Activated T-cell treated with anti-CD3 and anti-CD28 coated beads, Interleukin-2, amount 50 U/mL, for 1 hour (primary cell): ENCODE measurements around the gene KRTAP10-9.
A peak's percentile ranks its signal among the peaks of the same experiment; 100 is the strongest.
"Not testable (repeated sequence)": the region's sequence is repeated elsewhere in the genome, so short reads cannot be mapped to it uniquely, and the experiment has no call there.

Experiments used
- DNase-seq: peaks from one replicate; pipeline ENCODE4 v3.0.0-alpha.2; 2020

The KRTAP10-9 gene

GRCh38 chr21:44615911-44616590 lies 10.8 kb upstream of the KRTAP10-9 start:
- no peak for DNase-seq

DNA sequence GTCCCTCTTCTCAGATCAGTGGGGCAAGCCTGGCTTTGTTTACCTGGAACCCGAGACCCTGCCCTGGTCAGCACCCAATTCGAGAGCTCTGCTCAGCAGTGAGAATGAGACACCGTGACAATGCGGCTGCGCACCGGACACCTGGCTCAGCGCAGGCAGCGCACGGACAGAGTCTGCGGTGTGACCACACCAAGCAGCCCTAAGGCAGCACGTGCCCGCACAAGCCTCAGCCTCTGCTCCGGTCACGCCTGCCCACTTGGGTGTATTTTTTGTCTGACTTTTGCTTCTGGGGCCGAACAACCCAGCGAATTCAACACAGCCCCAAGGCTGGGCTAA lies 10.3 kb upstream of the KRTAP10-9 start:
- no peak for DNase-seq

DNA sequence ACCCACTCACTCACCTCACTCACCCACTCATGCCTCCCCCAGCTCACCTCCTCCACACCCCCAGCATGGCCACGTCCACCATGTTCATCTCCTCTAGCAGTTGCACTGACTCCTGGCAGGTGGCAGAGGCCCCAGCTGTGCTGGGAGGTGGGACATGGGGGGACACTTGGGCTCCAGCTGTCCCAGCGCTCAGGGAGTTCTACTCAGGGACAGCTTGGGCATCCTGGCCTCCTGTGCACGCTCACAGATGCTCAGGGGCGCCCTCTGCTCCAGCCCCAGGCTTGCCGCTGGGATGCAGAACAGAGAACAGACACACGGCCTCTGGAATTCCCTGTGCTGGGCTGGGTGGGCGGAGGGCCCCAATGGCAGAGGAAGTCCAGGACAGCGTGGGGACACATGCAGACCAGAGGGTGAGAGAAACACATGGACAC lies 9.8 kb upstream of the KRTAP10-9 start:
- no peak for DNase-seq

DNA sequence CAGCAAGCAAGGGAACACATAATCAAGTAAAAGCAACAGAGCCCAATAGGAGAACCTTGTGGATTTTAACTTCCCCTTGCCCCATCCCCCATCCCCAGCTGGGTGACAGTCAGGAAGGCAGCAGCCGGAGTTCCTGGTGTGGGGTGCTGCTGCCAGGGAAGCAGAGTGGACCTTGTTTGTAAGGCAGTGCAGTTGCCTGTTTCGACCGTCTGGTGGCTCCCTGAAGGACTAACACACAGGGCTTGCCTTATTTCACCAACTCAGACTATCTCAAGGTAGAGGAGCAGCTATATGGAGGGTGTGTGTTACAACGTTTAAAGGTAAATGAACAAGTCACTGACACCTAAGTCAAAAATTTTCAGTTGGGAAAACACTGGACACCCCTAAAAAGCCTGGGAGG lies 8.4 kb upstream of the KRTAP10-9 start:
- DNase-seq: no peak

- peak; percentile 48 for DNase-seq
Observed at GRCh38 chr21:44618909-44619308, 8.0 kb upstream of the KRTAP10-9 start.

DNA sequence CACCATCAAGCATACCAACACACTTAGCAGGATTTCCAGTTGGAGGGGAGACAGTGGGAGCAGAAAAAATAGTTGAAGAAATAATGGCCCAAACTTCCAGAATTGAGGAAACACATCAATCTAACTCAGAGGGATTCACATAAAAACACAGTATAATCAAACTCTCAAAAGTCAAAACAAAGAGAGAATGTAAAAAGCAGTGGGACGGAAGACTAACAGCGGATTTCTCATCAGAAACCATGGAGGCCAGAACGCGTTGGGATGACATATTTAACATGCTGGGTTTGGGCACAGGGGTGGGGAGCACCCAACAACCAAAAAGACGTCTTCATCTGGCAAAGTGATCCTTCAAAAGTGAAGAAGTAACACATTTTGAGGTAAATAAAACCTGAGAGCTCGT lies 7.0 kb upstream of the KRTAP10-9 start:
- DNase-seq: no peak

DNA sequence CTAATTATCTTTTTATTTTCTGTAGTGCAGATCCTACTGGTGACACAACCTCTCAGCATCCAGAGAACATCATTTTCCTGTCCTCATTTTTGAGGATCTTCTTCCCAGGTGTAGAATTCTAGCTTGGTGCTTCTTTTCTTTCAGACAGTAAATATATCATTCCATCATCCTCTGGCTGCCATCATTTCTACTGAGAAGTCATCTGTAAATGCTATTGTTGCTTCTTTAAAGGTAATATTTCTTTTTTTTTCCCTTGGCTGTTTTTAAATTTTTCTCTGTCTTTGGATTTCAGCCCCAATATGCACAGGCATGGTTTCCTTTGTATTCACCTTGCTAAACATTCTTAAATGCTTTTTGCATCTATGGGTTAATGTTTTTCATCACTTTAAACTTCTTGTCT lies 3.3 kb upstream of the KRTAP10-9 start:
- DNase-seq: no peak

DNA sequence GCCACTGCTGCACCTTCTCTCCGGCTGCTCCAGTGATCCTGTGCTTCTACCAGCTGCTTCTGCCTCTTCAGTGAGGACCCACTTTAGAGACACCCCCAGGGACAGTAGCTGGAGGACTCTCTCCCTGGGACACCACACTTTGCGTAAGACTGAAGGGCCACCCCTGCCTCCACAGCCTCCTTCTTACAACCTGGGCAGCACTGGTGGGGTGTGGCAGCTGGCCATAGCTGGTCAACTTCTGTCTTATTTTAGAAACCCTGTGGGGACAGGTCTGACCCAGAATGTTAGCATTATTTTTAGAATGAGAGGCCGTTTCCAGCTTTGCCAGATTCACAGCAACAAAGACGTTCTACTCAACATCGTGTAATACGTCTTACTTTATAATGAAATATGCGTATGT lies 1.1 kb upstream of the KRTAP10-9 start:
- DNase-seq: no peak

- DNase-seq: no peak
Observed at GRCh38 chr21:44626262-44626661, 631 bp upstream of the KRTAP10-9 start.

DNA sequence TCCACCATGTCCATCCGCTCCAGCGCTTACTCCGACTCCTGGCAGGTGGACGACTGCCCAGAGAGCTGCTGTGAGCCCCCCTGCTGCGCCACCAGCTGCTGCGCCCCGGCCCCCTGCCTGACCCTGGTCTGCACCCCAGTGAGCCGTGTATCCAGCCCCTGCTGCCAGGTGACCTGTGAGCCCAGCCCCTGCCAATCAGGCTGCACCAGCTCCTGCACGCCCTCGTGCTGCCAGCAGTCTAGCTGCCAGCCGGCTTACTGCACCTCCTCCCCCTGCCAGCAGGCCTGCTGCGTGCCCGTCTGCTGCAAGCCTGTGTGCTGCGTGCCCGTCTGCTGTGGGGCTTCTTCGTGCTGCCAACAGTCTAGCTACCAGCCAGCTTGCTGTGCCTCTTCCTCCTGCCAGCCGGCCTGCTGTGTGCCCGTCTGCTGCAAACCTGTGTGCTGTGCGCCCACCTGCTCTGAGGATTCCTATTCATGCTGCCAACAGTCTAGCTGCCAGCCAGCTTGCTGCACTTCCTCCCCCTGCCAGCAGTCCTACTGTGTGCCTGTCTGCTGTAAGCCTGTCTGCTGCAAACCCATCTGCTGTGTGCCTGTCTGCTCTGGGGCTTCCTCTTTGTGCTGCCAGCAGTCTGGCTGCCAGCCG lies 409 bp downstream of the KRTAP10-9 start:
- not testable (repeated sequence) for DNase-seq

- not testable (repeated sequence) for DNase-seq
Observed at GRCh38 chr21:44627831-44628233, 939 bp downstream of the KRTAP10-9 start.

DNA sequence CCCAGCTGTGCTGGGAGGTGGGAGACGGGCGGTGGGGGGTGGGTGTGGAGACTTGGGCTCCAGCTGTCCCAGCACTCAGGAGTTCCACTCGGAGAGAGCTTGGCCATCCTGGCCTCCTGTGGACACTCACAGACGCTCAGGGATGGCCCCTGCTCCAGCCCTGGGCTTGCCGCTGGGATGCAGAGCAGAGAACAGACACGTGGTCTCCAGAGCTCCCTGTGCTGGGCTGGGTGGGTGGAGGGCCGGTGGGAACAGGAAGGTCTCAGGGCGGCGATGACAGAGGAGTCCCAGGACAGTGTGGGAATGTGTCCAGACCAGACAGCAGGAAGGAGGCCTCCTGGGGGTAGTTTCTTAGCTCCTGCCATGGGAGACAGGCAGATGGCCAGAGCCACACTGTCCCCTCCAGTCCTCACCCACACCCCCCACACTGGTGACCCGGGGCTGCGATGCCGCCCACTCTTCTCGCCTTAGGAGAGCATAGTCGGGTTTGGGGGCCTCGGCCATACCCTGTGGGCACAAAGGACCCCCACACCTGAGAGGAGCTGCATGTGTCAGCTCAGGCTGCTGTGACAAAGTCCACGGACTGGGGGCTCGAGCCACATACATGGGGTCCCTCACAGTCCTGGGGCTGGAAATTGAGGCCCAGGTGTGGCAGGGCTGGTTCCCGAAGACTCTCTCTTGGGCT lies 2.0 kb downstream of the KRTAP10-9 start:
- DNase-seq: no peak

DNA sequence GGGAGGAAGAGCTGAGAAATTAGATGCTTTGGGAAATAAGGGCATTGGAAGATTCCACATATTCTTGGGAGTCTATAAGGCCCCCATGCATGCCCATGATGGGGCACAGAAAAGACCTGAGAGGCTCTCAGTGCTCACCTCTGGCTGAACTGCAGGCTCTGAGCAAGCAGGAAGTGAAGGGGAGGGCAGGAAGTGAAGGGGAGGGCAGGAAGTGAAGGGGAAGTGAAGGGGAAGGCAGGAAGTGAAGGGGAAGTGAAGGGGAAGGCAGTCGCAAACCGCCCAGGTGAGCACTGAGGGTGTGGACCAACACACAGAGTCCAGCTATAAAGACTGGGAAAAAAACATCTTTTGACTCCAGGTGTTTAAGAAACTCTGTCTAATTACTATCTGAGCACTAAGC lies 3.5 kb downstream of the KRTAP10-9 start:
- DNase-seq: no peak

DNA sequence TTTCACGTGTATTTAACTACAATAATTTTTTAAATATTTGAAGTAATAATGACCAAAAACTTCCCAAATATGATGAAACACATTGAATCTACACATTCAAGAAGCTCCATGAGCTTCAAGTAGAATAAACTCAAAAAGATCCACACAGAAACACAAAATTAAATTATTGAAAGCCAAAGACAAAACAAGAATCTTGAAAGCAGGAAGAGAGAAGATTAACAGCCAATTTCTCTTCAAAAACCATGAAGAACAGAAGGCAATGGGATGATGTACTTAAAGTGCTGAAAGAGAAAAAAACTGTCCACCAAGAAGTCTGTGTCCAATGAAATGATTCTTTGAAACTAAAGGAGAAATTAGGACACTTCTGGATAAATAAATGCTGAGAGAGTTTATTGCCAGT lies 5.2 kb downstream of the KRTAP10-9 start:
- no peak for DNase-seq

- DNase-seq: no peak
Observed at GRCh38 chr21:44636209-44637017, 9.5 kb downstream of the KRTAP10-9 start.

- DNase-seq: no peak
Observed at GRCh38 chr21:44637018-44637850, 10.3 kb downstream of the KRTAP10-9 start, which contains the start of gene KRTAP10-10. KRTAP10-10 (plus strand) TSS chr21:44637356; CDS start chr21:44637418, 62 bp downstream.

- not testable (repeated sequence) for DNase-seq
Observed at GRCh38 chr21:44637851-44638348, 11.0 kb downstream of the KRTAP10-9 start.

- not testable (repeated sequence) for DNase-seq
Observed at GRCh38 chr21:44638506-44639330, 11.8 kb downstream of the KRTAP10-9 start.

- no peak for DNase-seq
Observed at GRCh38 chr21:44639331-44639655, 12.4 kb downstream of the KRTAP10-9 start.

DNA sequence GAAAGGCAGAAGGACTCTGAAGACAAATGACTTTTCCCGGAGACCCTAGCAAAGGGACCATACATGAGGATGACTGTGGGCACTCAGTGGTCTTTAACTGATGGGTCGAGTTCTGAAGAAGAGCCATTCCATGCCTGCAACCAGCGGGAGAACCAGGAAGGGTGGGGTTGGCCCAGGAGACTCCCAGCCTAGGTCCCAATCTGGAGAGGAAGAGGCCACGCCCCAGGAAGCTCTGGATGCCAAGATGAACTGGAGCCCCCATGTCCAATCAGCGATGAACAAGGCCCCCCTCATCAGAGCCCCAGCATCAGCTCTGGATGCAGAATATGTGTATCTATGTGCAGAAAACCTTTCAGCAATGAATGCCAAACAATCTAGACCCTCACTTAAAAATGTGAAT lies 13.9 kb downstream of the KRTAP10-9 start:
- DNase-seq: no peak

GRCh38 chr21:44643741-44644310 lies 16.9 kb downstream of the KRTAP10-9 start:
- no peak for DNase-seq
